NCI-H2196 (cell line): ENCODE data around the gene ANXA11.
"Not testable (repeated sequence)": the region's sequence is repeated elsewhere in the genome, so short reads cannot be mapped to it uniquely, and the experiment has no call there.

Experiments used
- DNase-seq: peaks from one replicate; lab custom pipeline; 2025; ENCODE audit not compliant: unreplicated experiment; lab: John Stamatoyannopoulos, UW

Gene ANXA11

DNA sequence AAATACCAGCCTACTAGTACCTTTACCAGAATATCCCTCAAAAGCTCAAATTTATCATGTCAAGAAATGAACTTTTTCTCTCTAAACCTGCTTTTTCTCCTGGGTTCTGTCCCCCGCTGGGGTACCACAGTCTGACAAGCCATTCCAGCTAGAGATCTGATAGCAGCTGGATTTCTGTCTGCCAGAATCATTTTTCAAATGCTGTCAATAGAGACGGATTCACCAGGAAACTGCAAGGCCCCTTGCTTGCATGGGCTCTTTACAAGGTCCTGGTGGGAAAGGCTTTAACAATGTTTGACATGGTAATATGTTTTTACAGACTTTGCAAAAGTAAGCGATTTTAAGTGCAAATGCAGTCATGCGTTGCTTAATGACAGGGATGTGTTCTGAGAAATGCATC, 4.9 kb upstream of the ANXA11 start:
- DNase-seq = no peak

DNA sequence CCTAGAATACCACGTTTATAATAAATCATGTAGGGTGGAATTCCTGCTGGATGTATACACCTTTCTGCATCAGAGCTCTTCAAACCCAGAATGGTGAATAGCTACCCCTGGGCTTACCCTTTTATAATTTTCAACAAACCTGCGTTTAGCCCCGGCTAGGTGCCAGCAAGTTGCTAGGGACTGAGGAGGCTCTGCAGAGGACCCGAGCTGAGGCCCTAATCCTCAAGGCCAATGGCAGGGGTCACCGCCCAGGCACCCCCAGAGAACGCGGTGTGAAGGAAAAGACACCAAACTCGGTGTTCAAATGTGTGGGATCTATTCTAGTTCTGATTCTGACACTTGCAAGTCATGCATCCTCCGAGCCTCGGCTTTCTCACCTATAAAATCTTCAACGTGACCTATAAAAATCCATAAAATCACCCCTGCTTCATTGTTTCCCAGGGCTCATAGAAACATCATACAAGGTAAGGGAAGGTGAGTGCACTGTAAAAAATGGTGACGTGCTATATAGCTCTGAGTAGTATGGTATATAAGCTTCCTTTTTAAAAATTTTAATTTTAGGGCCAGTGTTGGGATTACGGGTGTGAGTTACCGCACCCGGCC, 2.5 kb upstream of the ANXA11 start:
- DNase-seq = no peak

GRCh38 chr10:80206277-80206655, 929 bp upstream of the ANXA11 start:
- no peak for DNase-seq

DNA sequence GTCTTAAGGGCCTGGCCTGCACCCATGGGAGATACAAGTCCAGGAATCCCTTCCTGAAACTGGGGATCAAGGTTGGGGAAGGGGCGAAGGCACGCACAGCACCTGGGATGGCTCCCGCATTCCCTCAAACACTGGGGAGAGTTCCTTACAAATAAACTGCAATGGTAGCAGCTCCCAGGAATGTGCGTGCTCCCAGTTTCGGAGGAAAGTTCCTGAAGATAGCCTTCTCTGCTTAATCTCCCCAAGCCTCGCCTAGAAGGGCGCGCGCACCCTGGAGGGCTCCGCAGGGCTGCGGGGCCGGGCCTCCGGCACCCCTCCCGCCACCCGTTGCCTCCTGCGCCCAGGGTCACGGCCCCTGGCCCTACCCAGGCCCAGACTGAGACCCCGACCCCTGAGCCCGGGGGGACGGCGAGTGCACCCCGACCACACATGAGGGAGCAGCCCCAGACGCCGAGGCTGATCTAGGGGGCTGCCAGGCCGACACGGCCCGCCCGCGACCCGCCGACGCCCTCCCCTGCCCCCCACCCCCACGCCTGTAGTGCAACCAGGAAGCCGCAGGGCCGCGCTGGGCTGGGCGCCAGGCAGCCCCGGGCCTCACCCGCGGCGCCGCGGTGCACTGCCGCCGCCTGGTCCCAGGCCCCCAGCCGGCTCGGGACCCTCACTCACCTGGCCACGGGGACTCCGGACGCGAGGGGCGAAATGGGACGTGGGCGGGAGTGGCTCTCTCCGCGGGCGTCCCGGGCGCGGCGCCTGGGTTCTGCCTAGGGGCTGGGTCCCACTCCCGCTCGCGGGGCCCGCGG, 460 bp downstream of the ANXA11 start:
- no peak for DNase-seq

DNA sequence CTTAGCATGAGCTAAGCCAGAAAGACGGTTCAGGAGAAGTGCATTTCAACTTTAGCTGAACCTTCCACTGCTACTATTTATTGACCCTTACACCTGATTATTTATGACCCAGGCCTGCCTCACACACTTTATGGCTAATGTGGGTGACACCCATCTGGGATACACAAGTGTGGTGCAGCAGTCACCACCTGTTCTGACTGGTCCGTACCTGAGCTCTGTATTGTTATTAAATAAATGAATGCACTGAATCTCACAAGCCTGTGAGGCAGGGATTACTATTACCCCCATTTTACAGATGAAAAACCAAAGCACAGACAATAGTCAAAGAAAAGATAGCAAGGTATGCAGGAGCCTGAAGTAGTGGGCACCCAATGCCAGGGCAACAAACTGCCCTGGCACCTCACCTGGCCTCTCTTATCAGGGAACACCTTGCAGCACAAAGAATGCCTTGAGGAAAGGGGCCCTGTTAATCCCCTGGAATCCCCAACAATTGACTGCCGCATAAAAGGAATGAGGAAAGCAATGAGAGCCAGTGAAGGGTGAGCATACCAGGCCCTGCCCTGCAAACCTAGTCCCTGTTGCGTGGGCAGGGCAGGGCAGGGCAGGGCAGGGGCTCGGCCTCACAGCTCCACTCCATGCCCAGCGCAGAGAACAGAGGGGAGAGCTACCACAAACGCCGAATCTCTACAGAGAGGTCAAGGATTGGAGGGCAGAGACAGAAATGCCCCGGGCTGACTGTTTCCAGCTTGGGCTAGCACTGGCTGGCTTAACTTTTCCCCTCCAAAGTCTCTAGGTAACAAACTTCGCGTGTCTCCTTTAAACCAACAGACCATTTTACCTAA, 1.3 kb downstream of the ANXA11 start:
- no peak for DNase-seq

DNA sequence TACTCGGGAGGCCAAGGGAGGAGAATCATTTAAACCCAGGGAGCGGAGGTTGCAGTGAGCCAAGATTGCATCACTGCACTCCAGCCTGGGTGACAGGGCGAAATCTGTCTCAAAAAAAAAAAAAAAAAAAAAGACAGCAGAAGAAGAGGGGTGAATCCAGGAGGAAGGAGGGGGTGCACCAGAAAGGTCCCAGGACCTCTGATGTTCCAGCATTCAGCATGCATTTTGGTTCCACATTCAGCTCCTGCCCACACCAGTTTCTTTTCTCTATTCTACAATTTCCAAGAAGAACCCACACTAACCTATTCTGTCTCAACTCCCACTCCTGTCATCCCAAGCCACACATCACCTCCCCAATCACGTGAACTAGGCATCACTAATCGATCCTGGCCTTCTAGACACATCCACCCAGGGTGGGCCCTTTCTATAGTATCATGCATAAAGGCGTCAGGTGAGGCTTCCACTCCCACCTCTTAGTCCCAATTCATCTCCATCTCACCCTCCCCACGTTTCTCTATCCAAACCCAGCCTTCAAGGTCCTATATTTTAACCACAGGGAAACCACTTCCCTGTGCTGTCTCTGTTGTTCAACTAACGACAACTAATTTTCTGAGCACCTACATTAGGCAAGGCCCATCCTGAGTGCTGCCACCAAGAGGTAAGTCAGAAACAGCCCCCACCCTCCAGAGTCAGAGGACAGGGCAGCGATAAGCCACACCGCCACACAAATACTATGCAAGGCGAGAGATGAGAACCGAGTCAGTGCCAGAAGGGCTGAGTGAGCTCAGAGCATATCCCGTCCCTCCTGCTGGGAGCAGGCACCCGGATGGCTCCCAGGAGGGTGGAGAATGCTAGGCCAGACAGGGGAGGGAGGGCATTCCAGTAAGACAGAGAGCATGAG, 2.2 kb downstream of the ANXA11 start:
- DNase-seq = peak; percentile 48

DNA sequence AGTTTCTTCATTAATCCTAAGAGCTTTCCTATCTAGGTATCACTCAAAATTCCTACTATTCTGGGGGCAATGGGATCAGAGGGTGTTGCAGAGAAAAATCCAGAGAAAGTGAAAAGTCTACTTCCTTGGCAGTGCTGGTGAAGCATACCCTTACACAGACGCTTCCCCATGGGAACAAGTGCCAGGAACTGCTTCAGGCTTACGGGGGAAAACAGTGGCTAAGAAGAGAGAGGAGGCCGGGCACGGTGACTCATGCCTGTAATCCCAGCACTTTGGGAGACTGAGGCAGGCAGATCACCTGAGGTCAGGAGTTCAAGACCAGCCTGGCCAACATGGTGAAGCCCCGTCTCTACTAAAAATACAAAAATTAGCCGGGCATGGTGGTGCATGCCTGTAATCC, 2.8 kb downstream of the ANXA11 start:
- DNase-seq = not testable (repeated sequence)

GRCh38 chr10:80201608-80202141, 3.7 kb downstream of the ANXA11 start:
- DNase-seq = no peak

- no peak for DNase-seq
These were observed 4.7 kb downstream of the ANXA11 start for GRCh38 chr10:80200687-80201086.

- DNase-seq = no peak
These were observed 5.1 kb downstream of the ANXA11 start for GRCh38 chr10:80200259-80200658.

DNA sequence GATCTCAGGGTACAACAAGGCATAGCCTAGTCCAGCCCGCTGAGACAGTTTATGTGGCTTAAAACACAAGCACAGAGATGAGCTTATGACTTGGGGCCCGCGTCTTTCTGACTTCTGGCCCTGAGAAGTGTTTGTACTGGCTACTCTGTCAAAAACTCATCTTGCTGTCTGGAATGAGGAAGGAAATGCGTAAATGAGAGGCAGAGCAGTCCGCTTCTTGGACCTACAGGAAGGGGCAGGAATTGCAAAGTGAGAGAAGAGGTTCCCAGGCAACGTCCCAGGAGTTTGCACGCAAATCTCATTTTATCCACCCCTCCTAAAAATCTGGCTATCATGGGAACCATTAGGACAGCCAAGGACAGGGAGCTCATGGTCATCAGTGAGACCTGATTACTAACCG, 5.5 kb downstream of the ANXA11 start:
- DNase-seq = no peak

DNA sequence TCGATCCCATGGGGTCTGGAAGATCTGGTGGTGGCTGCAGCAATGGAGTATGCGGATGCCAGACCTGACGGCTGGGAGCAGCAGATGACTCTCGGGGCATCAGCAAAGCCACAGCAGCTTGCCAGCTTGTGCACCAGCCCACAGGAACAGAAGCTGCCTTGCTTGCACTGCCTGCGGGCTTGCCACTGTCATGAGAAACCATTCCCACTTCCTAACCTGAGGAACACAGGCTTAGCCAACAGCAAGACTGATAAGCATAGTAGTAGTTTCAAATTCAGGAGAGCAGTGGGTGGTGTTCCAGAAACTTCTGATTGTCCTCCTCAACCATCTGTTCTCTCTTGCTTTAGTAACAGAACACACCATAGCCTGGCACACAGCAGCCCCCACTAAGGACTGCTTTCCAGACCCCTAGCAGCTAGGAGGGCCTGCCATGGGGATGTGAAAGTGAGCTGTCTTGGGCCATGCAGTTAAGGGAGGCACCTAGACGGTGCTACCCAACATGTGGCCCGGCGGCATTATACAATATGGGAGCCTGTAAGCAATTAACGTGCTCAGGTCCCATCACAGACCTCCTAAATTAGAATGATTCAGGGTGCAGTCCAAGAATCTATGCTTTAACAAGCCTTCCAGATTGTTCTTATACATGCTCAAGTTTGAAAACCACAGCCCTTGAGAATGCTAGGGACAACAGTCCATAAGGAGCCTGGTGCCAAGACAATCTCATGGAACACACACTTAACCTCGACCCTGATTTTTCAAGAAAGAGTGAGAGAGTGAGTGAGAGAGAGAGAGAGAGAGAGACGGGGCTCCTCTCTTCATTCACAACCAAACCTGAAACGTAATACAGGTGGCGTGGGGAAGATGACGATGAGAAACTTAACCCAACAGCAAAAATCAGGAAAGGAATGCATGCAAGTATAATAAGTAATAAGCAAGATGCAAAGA, 7.1 kb downstream of the ANXA11 start:
- no peak for DNase-seq

DNA sequence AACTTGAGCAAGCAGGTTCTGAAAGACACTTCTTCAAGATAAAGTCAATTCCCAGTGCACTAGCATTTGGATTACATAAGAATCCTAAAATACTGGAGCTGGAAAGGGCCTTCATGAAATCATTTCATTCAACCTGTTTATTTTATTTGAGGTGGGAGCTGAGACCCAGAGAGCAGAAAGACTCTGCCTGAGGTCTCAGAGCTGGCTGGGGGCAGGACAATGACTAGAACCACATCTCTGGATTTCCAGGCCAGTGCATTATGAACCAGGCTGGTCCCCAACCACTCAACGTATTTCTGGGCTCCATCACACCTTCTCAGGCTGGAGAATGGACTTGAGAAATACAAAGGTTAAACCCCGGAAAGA, 8.4 kb downstream of the ANXA11 start:
- DNase-seq = no peak

DNA sequence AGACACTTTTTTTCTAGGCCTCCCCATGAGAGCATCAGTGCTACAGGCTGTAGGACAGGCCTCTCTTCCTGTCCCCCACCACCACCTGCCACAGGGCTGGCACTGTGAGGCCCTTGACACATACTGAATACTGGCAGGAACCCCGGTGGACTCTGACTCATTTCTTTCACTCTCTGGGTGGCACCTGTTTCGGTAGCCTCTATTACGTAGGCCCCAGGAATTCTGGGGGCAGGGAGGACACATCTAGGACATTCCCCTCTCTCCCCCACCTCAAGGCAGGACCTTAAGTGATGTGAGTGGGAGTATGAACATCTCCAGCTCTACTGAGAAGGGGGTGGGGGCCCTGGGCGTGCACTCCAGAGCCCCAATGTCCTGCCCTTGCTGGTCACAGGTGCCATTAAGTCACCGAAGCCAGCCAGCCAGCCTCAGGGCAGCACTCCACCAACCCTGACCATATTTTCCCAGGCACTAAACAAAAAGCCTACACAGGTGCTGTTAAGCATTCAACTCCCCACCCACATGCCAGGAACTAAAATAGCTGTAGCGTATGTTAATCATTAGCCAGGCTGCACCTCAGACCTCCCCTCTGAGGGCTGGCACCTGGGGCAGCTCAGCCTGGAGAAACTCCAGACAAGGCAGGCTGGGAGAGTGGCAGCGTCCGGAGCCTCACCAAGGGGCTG, 8.9 kb downstream of the ANXA11 start:
- peak; percentile 55 for DNase-seq

DNA sequence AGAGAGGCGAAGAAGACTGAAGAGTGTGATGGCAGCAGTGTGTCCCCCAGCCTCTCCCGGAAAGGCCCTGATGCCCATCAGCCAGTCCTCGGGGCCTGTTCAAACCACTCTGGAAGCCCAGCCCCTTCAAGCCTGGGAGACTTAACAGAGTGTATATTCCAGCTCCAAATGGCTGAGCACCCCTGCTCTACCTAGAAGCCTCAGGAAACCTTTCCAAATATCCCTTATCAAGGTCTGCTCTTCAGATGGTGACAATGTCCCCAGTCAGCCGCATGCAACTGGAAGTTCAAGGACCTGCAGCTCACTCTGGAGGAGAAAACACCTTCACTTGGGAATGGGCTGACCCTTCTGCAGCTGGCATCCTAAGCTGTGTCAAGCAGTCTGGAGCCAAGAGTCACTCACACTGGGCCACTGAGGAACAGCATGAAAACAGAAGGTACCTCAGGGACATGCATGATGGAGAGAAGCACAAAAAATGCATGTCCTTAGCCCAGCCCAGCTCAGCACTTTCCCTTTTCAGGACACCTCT, 10.2 kb downstream of the ANXA11 start:
- DNase-seq = no peak

DNA sequence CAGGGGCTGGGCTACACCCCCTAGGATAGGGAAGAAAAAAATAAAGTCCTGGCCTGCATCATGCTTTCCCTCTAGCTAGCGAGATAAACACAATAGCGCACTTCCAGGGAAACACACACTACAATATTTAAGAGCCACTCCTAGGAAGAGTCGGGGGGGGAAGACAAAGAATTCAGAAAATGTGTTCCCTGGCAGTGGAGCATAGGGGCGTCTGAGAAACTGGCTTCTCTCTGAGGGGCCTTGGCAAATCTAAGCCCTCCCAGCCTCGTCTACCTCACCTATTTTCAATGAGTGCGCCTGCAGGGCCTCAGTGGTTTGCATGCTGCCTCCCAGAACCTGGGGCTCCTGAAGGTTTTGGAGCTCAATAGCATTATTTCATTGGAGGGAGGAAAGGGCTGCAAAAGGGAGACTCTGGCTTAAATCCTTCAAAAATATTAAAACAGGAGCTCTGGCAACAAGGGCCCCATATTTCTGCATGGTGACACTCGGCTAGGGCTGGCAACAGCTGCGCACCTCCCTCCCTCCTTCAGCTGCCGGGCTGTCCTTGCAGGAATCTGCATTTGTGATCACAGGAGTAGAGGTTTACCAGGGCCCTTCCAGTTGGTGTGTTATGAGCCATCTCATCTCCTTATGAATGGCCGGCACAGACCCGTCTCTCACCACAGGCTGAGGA, 10.8 kb downstream of the ANXA11 start:
- DNase-seq = no peak

GRCh38 chr10:80192553-80192952, 12.8 kb downstream of the ANXA11 start:
- DNase-seq = no peak

DNA sequence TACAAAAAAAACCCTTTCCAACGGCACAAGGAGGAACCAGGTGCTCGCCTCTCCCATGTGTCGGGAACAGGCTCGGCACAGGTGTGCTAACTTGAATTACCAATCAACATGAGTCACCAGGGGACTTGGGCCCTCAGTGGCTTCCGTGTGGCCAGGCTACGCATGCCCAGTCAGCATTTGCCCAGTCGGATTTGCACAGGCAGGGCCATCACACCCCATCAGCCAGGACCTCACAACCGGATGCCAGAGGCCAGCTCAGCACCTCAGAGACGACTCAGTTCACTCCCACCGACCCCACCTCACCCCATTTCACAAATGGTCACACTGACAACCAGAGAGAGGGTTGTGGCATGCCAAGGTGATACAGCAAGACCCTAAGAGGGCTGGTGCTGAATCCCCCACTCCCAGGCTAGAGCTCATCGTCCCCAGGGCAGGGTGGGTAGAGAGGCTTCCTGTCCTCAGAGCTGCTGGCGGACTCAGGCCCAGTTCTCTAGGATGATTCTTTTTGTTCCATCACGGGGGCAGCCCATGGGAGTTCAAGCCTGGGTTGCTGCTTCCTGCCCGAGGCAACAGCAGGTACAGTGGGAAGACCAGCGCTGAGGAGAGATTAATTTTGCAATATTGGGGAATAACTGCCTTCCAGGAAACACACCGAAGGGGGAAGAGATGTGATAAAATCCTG, 13.6 kb downstream of the ANXA11 start:
- DNase-seq = peak; percentile 6
